ENCODE measurements around the gene SLC16A12.

- TF ChIP-seq CTCF (IDR thresholded peaks at IDR 0.05) (peak in 4 of 6 experiments; percentile 24 to 58 (median 40)), POLR2AphosphoS5 (IDR thresholded peaks at IDR 0.05) (no peak), EP300 (IDR thresholded peaks at IDR 0.05) (no peak)
Measured at GRCh38 chr10:89419548-89419947, 115.8 kb downstream of the SLC16A12 start.
